Measurements from ENCODE around the gene CBLN4. TPM values are rescaled to one million over a fixed set of nuclear protein-coding genes. Genes with fewer than 3 reads are reported as not detected.

The CBLN4 gene
- total RNA-seq (2012; rRNA removed) (not detected in 2 replicates), polyA plus RNA-seq (2012; rRNA removed) (not detected in 2 replicates), Bru-seq, nascent RNA (not detected), BruChase-seq, experiment 1, labeled RNA remaining after a 6-hour chase (not detected), BruChase-seq, experiment 2, labeled RNA remaining after a 2-hour chase (not detected)
- not detected in 2 replicates for polyA plus RNA-seq (2012; cell fraction: cytosol; rRNA removed)
- polyA plus RNA-seq (2012; cell fraction: nucleus; rRNA removed; ENCODE audit: low replicate concordance), result not detected in 2 replicates
- long read RNA-seq, result 0 reads

- Histone ChIP-seq H3K18ac (ENCODE audit: low read depth, low read length) (no peak within 1 kb of the TSS), H3K4me2 (ENCODE audit: low read depth, low read length) (no peak within 1 kb of the TSS), H3K4me1 (ENCODE audit: control insufficient read depth, insufficient read depth, low read length) (no peaks in the 10 kb centered on the region), H3K9me3 (ENCODE audit: control insufficient read depth, insufficient read depth, low read length) (peaks cover 33% of the 10 kb centered on the region; the same call in 1 of the 2 replicates), H4K20me1 (ENCODE audit: insufficient read depth, low read length) (no peaks in the 10 kb centered on the region), H2BK5ac (ENCODE audit: low read depth, low read length, poor library complexity, severe bottlenecking) (no peak within 1 kb of the TSS), H3K23ac (ENCODE audit: low read depth, low read length) (no peak within 1 kb of the TSS), H2AK9ac (replicated peaks; ENCODE audit: low read depth, low read length, poor library complexity) (no peak within 1 kb of the TSS), H4K8ac (ENCODE audit: low read depth in 2 of 2, low read length in 2 of 2) (no peak within 1 kb of the TSS), H3K27ac (ENCODE audit: insufficient read depth, low read length) (no peak within 1 kb of the TSS), H2BK120ac (ENCODE audit: low read depth, low read length) (no peak within 1 kb of the TSS), H3K9ac (ENCODE audit: low read depth, low read length) (no peak within 1 kb of the TSS), H3K14ac (replicated peaks; ENCODE audit: low read depth, low read length) (no peak within 1 kb of the TSS), H4K5ac (ENCODE audit: low read depth, low read length) (no peak within 1 kb of the TSS), H3K4ac (ENCODE audit: low read depth, low read length) (no peak within 1 kb of the TSS), H3K36me3 (ENCODE audit: control insufficient read depth, insufficient read depth, low read length) (no peaks in the 10 kb centered on the region), H3K4me3 (ENCODE audit: insufficient read depth, low read depth, low read length) (no peak within 1 kb of the TSS), H3K9me1 (ENCODE audit: insufficient read depth, low read length) (no peaks in the 10 kb centered on the region), H2AK5ac (ENCODE audit: low read depth, low read length) (no peak within 1 kb of the TSS), H3K79me1 (ENCODE audit: low read depth in 1 of 2, low read length in 2 of 2) (no peaks in the 10 kb centered on the region), H4K91ac (ENCODE audit: insufficient read depth, low read depth, low read length) (no peak within 1 kb of the TSS), H2BK15ac (ENCODE audit: low read depth, low read length) (no peak within 1 kb of the TSS), H2AFZ (replicated peaks; ENCODE audit: low read length, poor library complexity) (no peak within 1 kb of the TSS), H3K27me3 (ENCODE audit: control insufficient read depth, insufficient read depth, low read length) (no peaks in the 10 kb centered on the region), H3K56ac (ENCODE audit: extremely low read depth, insufficient read depth, low read length) (no peak within 1 kb of the TSS), H2BK20ac (ENCODE audit: low read depth, low read length) (no peak within 1 kb of the TSS)
- ATAC-seq (ENCODE audit: low read depth) (no peak), DNase-seq (no peak)
- POLR2A ChIA-PET (ENCODE audit: unreplicated experiment), result no interaction called here
- no CpG with 5 or more reads among the region's 29 CpGs for WGBS, 2 experiments (ENCODE audit: extremely low coverage in 2 of 2, insufficient read length in 1 of 2)
- CTCF ChIA-PET, result no interaction called here
- intact Hi-C loops (cut with micrococcal nuclease) (no loop called here), dilution Hi-C loops (cut with HindIII; ENCODE audit: low sequenced_read_pairs, unreplicated experiment) (no loop called here), in situ Hi-C loops (cut with MboI; ENCODE audit: low sequenced_read_pairs) (no loop called here)
- TF ChIP-seq MXI1 (IDR thresholded peaks at IDR 0.05; ENCODE audit: borderline replicate concordance, low read depth, low read length) (no peak), RCOR1 (IDR thresholded peaks at IDR 0.05; ENCODE audit: insufficient replicate concordance, low read length) (no peak), ELK1 (IDR thresholded peaks at IDR 0.05; ENCODE audit: borderline replicate concordance, low read depth, low read length) (no peak), RAD21 (IDR thresholded peaks at IDR 0.05; ENCODE audit: low read length) (no peak), NFE2L2 (IDR thresholded peaks at IDR 0.05; ENCODE audit: low read depth, low read length) (no peak), USF2 (IDR thresholded peaks at IDR 0.05; ENCODE audit: low read depth, low read length) (no peak), MAFK (IDR thresholded peaks at IDR 0.05; ENCODE audit: low read depth, low read length) (no peak), RFX5 (IDR thresholded peaks at IDR 0.05; ENCODE audit: low read depth, low read length) (no peak)
- no TSS peak for BruUV-seq (replicated peaks)
These were observed at the start of gene CBLN4 for GRCh38 chr20:56005389-56005715. CBLN4 (minus strand) TSS chr20:56005519; CDS start chr20:56004171, 1,348 bp downstream.

Data from IMR-90 (cell line).